ENCODE results near the gene OXLD1.
"Not testable (repeated sequence)": the region's sequence is repeated elsewhere in the genome, so short reads cannot be mapped to it uniquely, and the experiment has no call there.

The OXLD1 gene

GRCh38 chr17:81683584-81684441 lies 17.4 kb upstream of the OXLD1 start, which contains the start of the genes ARL16 and HGS:
Gene ARL16 (minus strand): TSS chr17:81683797. CDS start chr17:81683753, 44 bp downstream.
Gene HGS (plus strand): TSS chr17:81684011. CDS start chr17:81684067, 56 bp downstream.
- in situ Hi-C loops (cut with HindIII; ENCODE audit: low sequenced_read_pairs) = no loop called here

GRCh38 chr17:81683208-81683583 lies 16.8 kb upstream of the OXLD1 start:
- in situ Hi-C loops (cut with HindIII; ENCODE audit: low sequenced_read_pairs) = no loop called here

GRCh38 chr17:81682565-81683207 lies 16.3 kb upstream of the OXLD1 start:
- in situ Hi-C loops (cut with HindIII; ENCODE audit: low sequenced_read_pairs) = no loop called here

GRCh38 chr17:81681672-81682071 lies 15.3 kb upstream of the OXLD1 start:
- in situ Hi-C loops (cut with HindIII; ENCODE audit: low sequenced_read_pairs) = no loop called here

GRCh38 chr17:81680150-81680549 lies 13.7 kb upstream of the OXLD1 start:
- in situ Hi-C loops (cut with HindIII; ENCODE audit: low sequenced_read_pairs) = no loop called here

GRCh38 chr17:81676906-81677305 lies 10.5 kb upstream of the OXLD1 start:
- in situ Hi-C loops (cut with HindIII; ENCODE audit: low sequenced_read_pairs) = no loop called here

- in situ Hi-C loops (cut with HindIII; ENCODE audit: low sequenced_read_pairs) = not testable (repeated sequence)
Observed at GRCh38 chr17:81675515-81676221, 9.3 kb upstream of the OXLD1 start.

- in situ Hi-C loops (cut with HindIII; ENCODE audit: low sequenced_read_pairs) = no loop called here
Observed at GRCh38 chr17:81673561-81674258, 7.3 kb upstream of the OXLD1 start.

GRCh38 chr17:81672954-81673353 lies 6.5 kb upstream of the OXLD1 start:
- in situ Hi-C loops (cut with HindIII; ENCODE audit: low sequenced_read_pairs) = no loop called here

- in situ Hi-C loops (cut with HindIII; ENCODE audit: low sequenced_read_pairs) = no loop called here
Observed at GRCh38 chr17:81672504-81672903, 6.1 kb upstream of the OXLD1 start.

GRCh38 chr17:81667754-81668153 lies 1.3 kb upstream of the OXLD1 start:
- in situ Hi-C loops (cut with HindIII; ENCODE audit: low sequenced_read_pairs) = no loop called here

- in situ Hi-C loops (cut with HindIII; ENCODE audit: low sequenced_read_pairs) = no loop called here
Observed at GRCh38 chr17:81666092-81666341, 388 bp downstream of the OXLD1 start.

- in situ Hi-C loops (cut with HindIII; ENCODE audit: low sequenced_read_pairs) = no loop called here
Observed at GRCh38 chr17:81665205-81666091, 957 bp downstream of the OXLD1 start.

- in situ Hi-C loops (cut with HindIII; ENCODE audit: low sequenced_read_pairs) = no loop called here
Observed at GRCh38 chr17:81664051-81664470, 2.3 kb downstream of the OXLD1 start.

GRCh38 chr17:81662002-81662401 lies 4.4 kb downstream of the OXLD1 start:
- in situ Hi-C loops (cut with HindIII; ENCODE audit: low sequenced_read_pairs) = no loop called here

GRCh38 chr17:81660441-81660840 lies 6.0 kb downstream of the OXLD1 start:
- in situ Hi-C loops (cut with HindIII; ENCODE audit: low sequenced_read_pairs) = no loop called here

GRCh38 chr17:81659038-81659437 lies 7.4 kb downstream of the OXLD1 start:
- in situ Hi-C loops (cut with HindIII; ENCODE audit: low sequenced_read_pairs) = no loop called here

- in situ Hi-C loops (cut with HindIII; ENCODE audit: low sequenced_read_pairs) = no loop called here
Observed at GRCh38 chr17:81656835-81657234, 9.6 kb downstream of the OXLD1 start.

- in situ Hi-C loops (cut with HindIII; ENCODE audit: low sequenced_read_pairs) = no loop called here
Observed at GRCh38 chr17:81656118-81656743, 10.2 kb downstream of the OXLD1 start, which contains the start of gene PDE6G. Gene PDE6G (minus strand): TSS chr17:81656542. CDS start chr17:81653305, 3,237 bp downstream.
